HG02571 (cell line): ENCODE data around the gene PIGS.

ENCODE experiments used
- ATAC-seq: cut with Tn5 transposase; IDR thresholded peaks from one replicate; pipeline ENCODE4 v1.9.1; 2021; ENCODE audit warnings: mild to moderate bottlenecking, moderate library complexity; ENCODE audit not compliant: unreplicated experiment

The PIGS gene

DNA sequence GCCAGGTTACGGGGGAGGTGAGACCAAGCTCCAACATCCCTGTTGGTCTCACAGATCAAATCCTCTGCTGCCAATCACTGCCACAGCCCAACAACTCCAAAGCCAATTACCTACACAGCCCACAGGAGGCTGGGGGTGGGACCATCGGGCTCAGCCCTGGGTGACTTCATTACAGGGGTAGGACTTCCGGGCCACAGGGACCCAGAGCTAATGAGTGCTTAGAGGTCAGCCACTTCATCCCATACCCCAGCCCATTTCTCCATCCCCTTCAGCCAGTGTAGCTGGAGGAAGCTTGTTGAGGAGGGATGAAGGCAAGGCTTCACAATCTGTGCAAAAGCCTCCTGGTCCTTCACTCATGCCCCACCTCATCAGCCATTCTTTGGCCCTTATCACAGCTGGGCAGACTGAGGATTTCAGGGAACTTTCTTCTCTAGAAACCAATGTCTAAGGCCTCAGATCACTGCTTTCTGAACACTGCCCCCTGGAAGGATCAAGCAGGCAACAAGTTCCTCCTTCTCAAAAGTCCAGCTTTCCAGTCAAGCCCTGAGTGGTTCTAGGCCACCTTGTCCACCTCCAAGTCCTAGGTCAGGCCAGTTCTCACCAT lies 59.4 kb downstream of the PIGS start:
- ATAC-seq, result no peak

GRCh38 chr17:28509789-28510188 lies 61.5 kb downstream of the PIGS start:
- ATAC-seq, result no peak

- ATAC-seq, result no peak
These were observed 63.1 kb downstream of the PIGS start for GRCh38 chr17:28508211-28508724.

GRCh38 chr17:28507567-28508203 lies 63.6 kb downstream of the PIGS start:
- no peak for ATAC-seq

- no peak for ATAC-seq
These were observed 64.4 kb downstream of the PIGS start for GRCh38 chr17:28506763-28507487.

DNA sequence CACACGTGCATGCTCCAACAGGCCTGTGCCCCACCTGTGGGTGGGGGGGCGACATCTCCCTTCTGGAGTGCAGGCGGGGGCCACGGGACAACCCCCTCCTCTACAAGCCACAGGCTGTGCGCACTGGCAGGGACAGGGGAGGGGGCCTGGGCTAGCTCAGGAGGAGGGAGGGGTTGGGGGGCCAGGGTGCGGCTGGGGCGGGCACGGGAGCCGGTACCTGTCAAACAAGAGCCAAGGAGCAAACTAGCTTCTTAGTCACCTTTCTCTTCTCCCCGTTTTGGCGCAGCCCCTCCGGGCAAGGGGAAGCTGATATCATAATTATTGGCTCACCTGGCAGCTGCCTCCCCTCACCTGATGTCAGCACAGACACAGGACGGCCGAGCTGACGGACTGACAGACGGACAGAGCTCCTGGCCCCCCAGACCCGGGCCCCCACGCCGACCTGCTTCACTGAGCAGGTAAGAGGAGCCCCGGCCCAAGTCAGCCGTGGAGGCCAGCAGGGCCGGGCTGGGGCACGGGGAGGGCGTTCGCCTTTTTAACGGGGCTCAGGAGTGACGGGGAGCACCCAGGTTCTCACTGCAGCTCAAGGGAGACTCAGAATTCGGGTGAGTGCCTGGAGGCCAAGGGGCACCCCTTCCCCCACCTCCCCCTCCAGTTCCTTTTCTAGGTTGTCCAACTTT lies 65.2 kb downstream of the PIGS start, which contains the start of gene FOXN1:
TSS of gene FOXN1 (plus strand) at position 363 of the 680 bp plus-strand sequence. CDS start 17,622 bp downstream, outside the sequence.
- no peak for ATAC-seq

DNA sequence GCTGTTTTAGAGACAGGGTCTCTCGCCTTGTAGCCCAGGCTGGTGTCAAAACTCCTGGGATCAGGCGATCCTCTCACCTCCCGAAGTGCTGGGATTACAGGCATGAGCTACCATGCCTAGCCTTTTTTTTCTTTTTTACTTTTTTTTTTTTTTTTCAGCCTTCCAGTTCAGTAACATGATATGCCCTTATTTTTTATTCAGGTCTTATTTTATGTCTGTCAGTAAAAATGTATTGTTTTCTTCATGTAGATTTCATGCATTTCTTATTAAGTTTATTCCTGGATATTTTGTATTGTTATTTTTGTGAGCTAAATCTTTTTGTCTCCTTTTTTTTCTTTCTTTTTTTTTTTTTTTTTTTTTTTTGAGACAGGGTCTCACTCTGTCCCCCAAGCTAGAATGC lies 67.9 kb downstream of the PIGS start:
- ATAC-seq, result no peak
